ENCODE data around the gene MEOX1.
"Not testable (repeated sequence)": the region's sequence is repeated elsewhere in the genome, so short reads cannot be mapped to it uniquely, and the experiment has no call there.

The MEOX1 gene

GRCh38 chr17:43661699-43662412, at the start of gene MEOX1:
MEOX1 (minus strand) TSS chr17:43661922; CDS start chr17:43661534, 388 bp downstream.
- peak; percentile 83 for DNase-seq (ENCODE audit: low spot score)

- DNase-seq (ENCODE audit: low spot score): no peak
Observed at GRCh38 chr17:43710101-43710500, 48.4 kb upstream of the MEOX1 start.

- DNase-seq (ENCODE audit: low spot score): no peak
Observed at GRCh38 chr17:43709210-43709609, 47.5 kb upstream of the MEOX1 start.

GRCh38 chr17:43707184-43707583, 45.5 kb upstream of the MEOX1 start:
- DNase-seq (ENCODE audit: low spot score): no peak

GRCh38 chr17:43706235-43706634, 44.5 kb upstream of the MEOX1 start:
- no peak for DNase-seq (ENCODE audit: low spot score)

GRCh38 chr17:43703630-43704029, 41.9 kb upstream of the MEOX1 start:
- no peak for DNase-seq (ENCODE audit: low spot score)

- DNase-seq (ENCODE audit: low spot score): peak; percentile 9
Observed at GRCh38 chr17:43702637-43703036, 40.9 kb upstream of the MEOX1 start.

- DNase-seq (ENCODE audit: low spot score): peak; percentile 66
Observed at GRCh38 chr17:43701318-43701743, 39.6 kb upstream of the MEOX1 start.

- DNase-seq (ENCODE audit: low spot score): no peak
Observed at GRCh38 chr17:43699438-43699756, 37.7 kb upstream of the MEOX1 start.

GRCh38 chr17:43698678-43699437, 37.1 kb upstream of the MEOX1 start:
- no peak for DNase-seq (ENCODE audit: low spot score)

- DNase-seq (ENCODE audit: low spot score): no peak
Observed at GRCh38 chr17:43697937-43698336, 36.2 kb upstream of the MEOX1 start.

GRCh38 chr17:43696891-43697290, 35.2 kb upstream of the MEOX1 start:
- DNase-seq (ENCODE audit: low spot score): no peak

GRCh38 chr17:43695970-43696865, 34.5 kb upstream of the MEOX1 start:
- no peak for DNase-seq (ENCODE audit: low spot score)

- peak; percentile 80 for DNase-seq (ENCODE audit: low spot score)
Observed at GRCh38 chr17:43694081-43694870, 32.6 kb upstream of the MEOX1 start.

GRCh38 chr17:43691317-43691693, 29.6 kb upstream of the MEOX1 start:
- no peak for DNase-seq (ENCODE audit: low spot score)

- no peak for DNase-seq (ENCODE audit: low spot score)
Observed at GRCh38 chr17:43690624-43691316, 29.0 kb upstream of the MEOX1 start.

- DNase-seq (ENCODE audit: low spot score): no peak
Observed at GRCh38 chr17:43689814-43690213, 28.1 kb upstream of the MEOX1 start.

- DNase-seq (ENCODE audit: low spot score): no peak
Observed at GRCh38 chr17:43689131-43689530, 27.4 kb upstream of the MEOX1 start.

GRCh38 chr17:43686957-43687356, 25.2 kb upstream of the MEOX1 start:
- DNase-seq (ENCODE audit: low spot score): not testable (repeated sequence)

GRCh38 chr17:43683928-43684653, 22.4 kb upstream of the MEOX1 start:
- DNase-seq (ENCODE audit: low spot score): no peak
